ENCODE measurements around the gene DTHD1. TPM values are rescaled to one million over a fixed set of nuclear protein-coding genes. Genes with fewer than 3 reads are reported as not detected.

Gene DTHD1
- total and polyA plus RNA-seq, 2 experiments from 2014 or later: not detected

DNA sequence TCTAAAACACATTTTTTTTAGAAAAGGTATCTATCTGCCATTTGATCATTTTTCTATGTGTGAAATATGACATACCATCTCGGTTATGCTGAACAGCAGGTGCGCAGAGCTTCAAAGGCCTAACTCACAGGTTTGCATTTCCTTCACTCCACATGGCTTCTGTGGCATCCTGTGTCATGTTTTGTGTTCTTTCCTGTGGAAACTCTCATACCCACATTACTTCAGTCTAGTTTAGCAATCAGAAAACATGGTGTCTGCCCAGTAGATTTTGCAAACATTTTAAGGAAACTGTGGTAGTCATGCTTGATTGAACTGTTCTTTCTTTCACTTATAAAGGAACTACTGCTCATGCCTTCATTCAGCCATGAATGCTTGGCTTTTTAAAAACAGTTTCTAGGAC is 25.8 kb upstream of the DTHD1 start:
- H3K4me2 ChIP-seq (ENCODE audit: unreplicated experiment): no peak overlapping the region
- 50 to 51% methylated on average over 2 of the region's 2 CpGs for WGBS, 2 experiments (ENCODE audit: low coverage in 1 of 2, low lambda C conversion rate in 2 of 2, missing lambda C conversion rate in 2 of 2)
- no peak overlapping the region for H3K27ac ChIP-seq
- H3K9me3 ChIP-seq (ENCODE audit: low read depth): no peaks in the 10 kb centered on the region
- no peak for TF ChIP-seq EZH2phosphoT487 (IDR thresholded peaks at IDR 0.05; ENCODE audit: insufficient read depth, low read depth)
- TF ChIP-seq EZH2 (IDR thresholded peaks at IDR 0.05; ENCODE audit: insufficient read depth, poor library complexity, severe bottlenecking): no peak
- no peaks in the 10 kb centered on the region for H3K9me2 ChIP-seq (ENCODE audit: insufficient read depth)
- no peak for DNase-seq
- in situ Hi-C loops (cut with MboI): no loop called here
- H3K79me2 ChIP-seq (ENCODE audit: insufficient read depth): no peaks in the 10 kb centered on the region
- no peaks in the 10 kb centered on the region for H3K4me1 ChIP-seq (ENCODE audit: insufficient read depth)
- H3K9ac ChIP-seq: no peak overlapping the region
- H4K20me1 ChIP-seq (ENCODE audit: insufficient read depth): no peaks in the 10 kb centered on the region
- H3F3A ChIP-seq (ENCODE audit: insufficient read depth): no peaks in the 10 kb centered on the region
- no peaks in the 10 kb centered on the region for H3K27me3 ChIP-seq (replicated peaks; ENCODE audit: insufficient read depth)
- no peaks in the 10 kb centered on the region for H3K36me3 ChIP-seq (ENCODE audit: low read depth)
- H2AFZ ChIP-seq: no peak overlapping the region
- H3K4me3 ChIP-seq: no peak overlapping the region

- no peaks in the 10 kb centered on the region for H3K9me2 ChIP-seq (ENCODE audit: insufficient read depth)
- no peak overlapping the region for H3K4me2 ChIP-seq (ENCODE audit: unreplicated experiment)
- H3K27me3 ChIP-seq (replicated peaks; ENCODE audit: insufficient read depth): no peaks in the 10 kb centered on the region
- H2AFZ ChIP-seq: no peak overlapping the region
- H3K4me1 ChIP-seq (ENCODE audit: insufficient read depth): no peaks in the 10 kb centered on the region
- no peak overlapping the region for H3K4me3 ChIP-seq
- 40 to 44% methylated on average over 6 of the region's 6 CpGs for WGBS, 2 experiments (ENCODE audit: low coverage in 1 of 2, low lambda C conversion rate in 2 of 2, missing lambda C conversion rate in 2 of 2)
- H3K9ac ChIP-seq: no peak overlapping the region
- H3K36me3 ChIP-seq (ENCODE audit: low read depth): no peaks in the 10 kb centered on the region
- DNase-seq: no peak
- H4K20me1 ChIP-seq (ENCODE audit: insufficient read depth): no peaks in the 10 kb centered on the region
- no peaks in the 10 kb centered on the region for H3K9me3 ChIP-seq (ENCODE audit: low read depth)
- H3K27ac ChIP-seq: no peak overlapping the region
- no peaks in the 10 kb centered on the region for H3F3A ChIP-seq (ENCODE audit: insufficient read depth)
- no peaks in the 10 kb centered on the region for H3K79me2 ChIP-seq (ENCODE audit: insufficient read depth)
- in situ Hi-C loops (cut with MboI): no loop called here
- no peak for TF ChIP-seq EZH2 (IDR thresholded peaks at IDR 0.05; ENCODE audit: insufficient read depth, poor library complexity, severe bottlenecking)
- TF ChIP-seq EZH2phosphoT487 (IDR thresholded peaks at IDR 0.05; ENCODE audit: insufficient read depth, low read depth): no peak
Measured at GRCh38 chr4:36256398-36256891, 25.0 kb upstream of the DTHD1 start.

GRCh38 chr4:36260731-36261130 is 20.7 kb upstream of the DTHD1 start:
- WGBS, 2 experiments (ENCODE audit: low coverage in 1 of 2, low lambda C conversion rate in 2 of 2, missing lambda C conversion rate in 2 of 2): 11 to 13% methylated on average over 5 of the region's 5 CpGs
- Histone ChIP-seq H3K27me3 (replicated peaks; ENCODE audit: insufficient read depth) (no peaks in the 10 kb centered on the region), H3K4me2 (ENCODE audit: unreplicated experiment) (no peak overlapping the region), H3K36me3 (ENCODE audit: low read depth) (no peaks in the 10 kb centered on the region), H3K4me3 (no peak overlapping the region), H3F3A (ENCODE audit: insufficient read depth) (no peaks in the 10 kb centered on the region), H3K27ac (no peak overlapping the region), H3K9me3 (ENCODE audit: low read depth) (no peaks in the 10 kb centered on the region), H3K9me2 (ENCODE audit: insufficient read depth) (no peaks in the 10 kb centered on the region), H2AFZ (no peak overlapping the region), H3K9ac (no peak overlapping the region), H4K20me1 (ENCODE audit: insufficient read depth) (no peaks in the 10 kb centered on the region), H3K4me1 (ENCODE audit: insufficient read depth) (no peaks in the 10 kb centered on the region), H3K79me2 (ENCODE audit: insufficient read depth) (no peaks in the 10 kb centered on the region)
- in situ Hi-C loops (cut with MboI): no loop called here
- TF ChIP-seq EZH2phosphoT487 (IDR thresholded peaks at IDR 0.05; ENCODE audit: insufficient read depth, low read depth) (no peak), EZH2 (IDR thresholded peaks at IDR 0.05; ENCODE audit: insufficient read depth, poor library complexity, severe bottlenecking) (no peak)
- no peak for DNase-seq

GRCh38 chr4:36264207-36264826 is 17.1 kb upstream of the DTHD1 start:
- Histone ChIP-seq H3K79me2 (ENCODE audit: insufficient read depth) (no peaks in the 10 kb centered on the region), H3K4me3 (no peak overlapping the region), H4K20me1 (ENCODE audit: insufficient read depth) (no peaks in the 10 kb centered on the region), H3K36me3 (ENCODE audit: low read depth) (no peaks in the 10 kb centered on the region), H3K9me2 (ENCODE audit: insufficient read depth) (no peaks in the 10 kb centered on the region), H3K9ac (no peak overlapping the region), H3K4me1 (ENCODE audit: insufficient read depth) (no peaks in the 10 kb centered on the region), H3K4me2 (ENCODE audit: unreplicated experiment) (no peak overlapping the region), H2AFZ (no peak overlapping the region), H3K27ac (no peak overlapping the region), H3K9me3 (ENCODE audit: low read depth) (no peaks in the 10 kb centered on the region), H3K27me3 (replicated peaks; ENCODE audit: insufficient read depth) (no peaks in the 10 kb centered on the region), H3F3A (ENCODE audit: insufficient read depth) (no peaks in the 10 kb centered on the region)
- TF ChIP-seq EZH2phosphoT487 (IDR thresholded peaks at IDR 0.05; ENCODE audit: insufficient read depth, low read depth) (no peak), EZH2 (IDR thresholded peaks at IDR 0.05; ENCODE audit: insufficient read depth, poor library complexity, severe bottlenecking) (no peak)
- DNase-seq: no peak
- in situ Hi-C loops (cut with MboI): no loop called here
- WGBS, 2 experiments (ENCODE audit: low coverage in 1 of 2, low lambda C conversion rate in 2 of 2, missing lambda C conversion rate in 2 of 2): 36 to 40% methylated on average over 2 of the region's 2 CpGs
